Adipose tissue (tissue), 3 donors: Measurements from ENCODE around the gene KCTD21. TPM values are rescaled to one million over a fixed set of nuclear protein-coding genes. Genes with fewer than 3 reads are reported as not detected.

Experiments used
- polyA plus RNA-seq, 3 donors: library from polyadenylated mRNA; stranded (reverse); fragments of 200-250 nt; gene quantifications; one replicate each; pipeline ENCODE4 v1.2.3, GENCODE V29; 2013
- donor health status: healthy with polysubstance abuse.
- donor health status: Bipolar disorder and iron deficiency.
- donor health status: healthy.

KCTD21 gene
- polyA plus RNA-seq, 3 donors: 2.7 to 8.4 (median 7.6) TPM

Other genes with a start within 250 kb of the KCTD21 start
- gene INTS4, start 194.0 kb downstream of the KCTD21 start, polyA plus RNA-seq: 10 to 100 TPM; 11.4 to 24.5 (median 13.2) TPM
- 10 to 100 TPM in 1 of 3 donors, 1 to 10 TPM in 2; 1.2 to 17.9 (median 3.4) TPM for gene KCTD14, start 165.3 kb downstream of the KCTD21 start, polyA plus RNA-seq
- 100 to 1,000 TPM in 2 of 3 donors, 10 to 100 TPM in 1; 87.4 to 228 (median 113) TPM for gene THRSP, start 124.8 kb downstream of the KCTD21 start, polyA plus RNA-seq
- 100 to 1,000 TPM; 111 to 327 (median 210) TPM for gene NDUFC2, start 108.8 kb downstream of the KCTD21 start, polyA plus RNA-seq
- 10 to 100 TPM; 14.1 to 36.2 (median 32.3) TPM for gene ALG8, start 49.0 kb downstream of the KCTD21 start, polyA plus RNA-seq
- 1 to 10 TPM; 3.3 to 6.6 (median 6.3) TPM for gene USP35, start 293 bp upstream of the KCTD21 start, polyA plus RNA-seq
- 10 to 100 TPM in 2 of 3 donors, 1 to 10 TPM in 1; 5.3 to 24.9 (median 22.8) TPM for gene GAB2, start 229.2 kb upstream of the KCTD21 start, polyA plus RNA-seq